Pancreas (tissue), 10 donors: ENCODE data around the gene CKMT1B. TPM values are rescaled to one million over a fixed set of nuclear protein-coding genes. Genes with fewer than 3 reads are reported as not detected.
"Not testable (repeated sequence)": the region's sequence is repeated elsewhere in the genome, so short reads cannot be mapped to it uniquely, and the experiment has no call there.

Experiments
- ATAC-seq, 4 donors: fragments of 200-7000 bp; cut with Tn5 transposase; one replicate each; pipeline versions ENCODE4 v1.8.0 to v1.9.1; 2020; ENCODE audit warnings: mild to moderate bottlenecking in 4 of 4, moderate library complexity in 4 of 4
- DNase-seq, 6 donors: peaks; one replicate each; pipeline ENCODE4 v3.0.0-alpha.2; 2020
- FAIRE-seq: peaks from 2 replicates; lab custom pipeline; 2012; peaks lifted over from hg19 to GRCh38; lab: Jason Lieb, UNC
- H3K27ac ChIP-seq, 4 donors: fragments of 200-600 bp; sonication (generic); 1 replicate in 3 of 4; 2 replicates in 1 of 4; pipeline versions ENCODE4 v1.5.0 to v1.8.0; 2020
- H3K27me3 ChIP-seq, 4 donors: fragments of 200-600 bp; one replicate each; pipeline ENCODE4 v1.8.0; 2021
- H3K36me3 ChIP-seq, 3 donors: fragments of 200-600 bp; sonication (generic) in 1 of 3; one replicate each; pipeline versions ENCODE4 v1.5.0 to v1.8.0; 2020 to 2021
- H3K4me1 ChIP-seq, 3 donors: fragments of 200-600 bp; one replicate each; pipeline ENCODE4 v1.8.0; 2021
- H3K4me3 ChIP-seq, 4 donors: fragments of 200-600 bp; sonication (generic) in 2 of 4; one replicate each; pipeline versions ENCODE4 v1.5.0 to v1.8.0; 2020 to 2021
- H3K9me3 ChIP-seq, 4 donors: fragments of 200-600 bp; one replicate each; pipeline ENCODE4 v1.8.0; 2021
- WGBS, 2 donors: extraction: QIAGEN DNeasy Blood & Tissue Kit; methylation state at CpG; one replicate each; pipeline ENCODE4 v1.1.7; 2013; 5-methylcytosine and 5-hydroxymethylcytosine counted together
- intact Hi-C, 3 donors: fragments of 100-400 bp; cut with DNase I; formaldehyde crosslinking; loops; one replicate each; pipeline versions ENCODE4 v1.11.1 to v1.14.2; 2022
- polyA plus RNA-seq, 2 donors: library from polyadenylated mRNA; stranded (reverse); fragments of 200-250 nt; gene quantifications; one replicate each; pipeline ENCODE4 v1.2.3, GENCODE V29; 2013
- total RNA-seq, 6 donors: library from RNA; stranded (reverse); fragmentation: NEBNext Ultra II Directional in 4 of 6; extraction: Animal tissue kit (Norgen Biotek cat#: 25700) in 4 of 6; gene quantifications; one replicate each; pipeline versions ENCODE4 v1.2.1 to v1.2.4, GENCODE V29; 2021 to 2023
- TF ChIP-seq, protein P1 (sequence below), 4 donors: fragments of 200-600 bp; sonication (generic) in 3 of 4; IDR thresholded peaks; one replicate each; pipeline versions ENCODE4 v1.5.0 to v1.8.0; 2021; ENCODE audit warnings: antibody characterized with exemption in 4 of 4
- donor health status: healthy with polysubstance abuse.
- donor health status: DM: no; HTN: no; CAD: no; lungs with moderate emphysema.
- donor health status: DM: no; HTN: no; CAD: no.
- donor health status: control.
- donor health status: control.
- donor health status: Bipolar disorder and iron deficiency.
- donor health status: DM: yes; HTN: yes; CAD: no.
- donor health status: DM: no; HTN: no; CAD: no.
- donor health status: DM: no; HTN: no; CAD: no.
- donor health status: DM: yes; HTN: yes; CAD: no.

Gene CKMT1B
- total RNA-seq (1 to 10 TPM in 5 of 6 donors, under 1 TPM in 1; 0.97 to 3.5 (median 3.1) TPM), polyA plus RNA-seq (1 to 10 TPM; 2.7 to 8.5 TPM)

DNA sequence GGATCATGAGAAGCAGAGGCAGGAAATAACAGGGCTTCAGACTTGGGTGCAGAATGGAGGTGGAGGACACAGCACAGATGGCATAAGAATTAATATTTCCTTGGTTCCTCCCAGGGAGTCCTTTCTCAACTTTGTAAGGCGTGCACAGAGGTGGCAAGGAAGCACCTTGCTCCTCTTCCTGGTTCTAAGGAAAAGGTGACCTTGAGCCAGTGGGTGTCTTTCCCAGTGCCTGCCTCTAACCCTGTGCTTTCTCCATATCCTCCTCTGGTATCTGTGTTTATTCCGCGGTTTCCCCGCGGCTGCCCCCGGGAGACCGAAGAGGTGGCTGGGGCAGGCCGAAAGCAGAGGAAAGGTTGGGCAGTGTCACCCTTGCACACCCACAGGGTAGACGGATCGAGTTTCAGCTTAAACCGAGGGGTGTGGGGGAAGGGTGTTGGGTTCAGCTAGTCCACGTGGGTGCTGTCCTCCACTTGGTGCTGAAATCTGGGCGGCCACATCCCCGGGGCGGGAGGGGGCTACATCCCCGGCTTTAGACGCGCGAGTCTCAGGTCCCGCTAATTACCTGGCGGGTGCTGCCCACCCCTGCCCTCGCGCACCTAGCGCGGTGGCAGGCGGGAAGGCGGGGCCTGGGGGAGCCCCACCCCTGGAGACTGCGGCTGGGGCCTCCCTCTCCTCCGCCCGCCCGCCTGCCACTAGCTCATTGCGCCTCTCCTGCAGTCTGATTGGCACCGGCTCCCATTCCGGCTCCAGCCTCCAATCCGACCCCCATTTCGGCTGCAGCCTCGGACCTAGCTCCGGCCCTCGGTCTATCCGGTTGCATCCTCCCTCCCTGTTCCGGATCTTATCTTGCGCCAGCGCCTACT lies at the start of gene CKMT1B:
CKMT1B (plus strand) TSS at position 700 of the 863 bp plus-strand sequence. CDS start 192 bp downstream, outside the sequence.
- H3K9me3 ChIP-seq, H3K36me3 ChIP-seq, H3K4me1 ChIP-seq, H3K27ac ChIP-seq, FAIRE-seq, H3K27me3 ChIP-seq, DNase-seq, H3K4me3 ChIP-seq, intact Hi-C loops: not testable (repeated sequence)
- no CpG with 5 or more reads among the region's 43 CpGs for WGBS, 2 donors
- peak; percentile 72 to 90 (median 84) for ATAC-seq

GRCh38 chr15:43544266-43544665 lies 49.6 kb upstream of the CKMT1B start:
- H3K36me3 ChIP-seq, result no peaks in the 10 kb centered on the region
- no peak overlapping the region for H3K27ac ChIP-seq
- FAIRE-seq, result no peak
- H3K9me3 ChIP-seq, result no peaks in the 10 kb centered on the region
- no peaks in the 10 kb centered on the region for H3K4me1 ChIP-seq
- H3K27me3 ChIP-seq, result no peaks in the 10 kb centered on the region
- no peak for ATAC-seq
- intact Hi-C loops, result no loop called here
- TF ChIP-seq, protein P1, sequence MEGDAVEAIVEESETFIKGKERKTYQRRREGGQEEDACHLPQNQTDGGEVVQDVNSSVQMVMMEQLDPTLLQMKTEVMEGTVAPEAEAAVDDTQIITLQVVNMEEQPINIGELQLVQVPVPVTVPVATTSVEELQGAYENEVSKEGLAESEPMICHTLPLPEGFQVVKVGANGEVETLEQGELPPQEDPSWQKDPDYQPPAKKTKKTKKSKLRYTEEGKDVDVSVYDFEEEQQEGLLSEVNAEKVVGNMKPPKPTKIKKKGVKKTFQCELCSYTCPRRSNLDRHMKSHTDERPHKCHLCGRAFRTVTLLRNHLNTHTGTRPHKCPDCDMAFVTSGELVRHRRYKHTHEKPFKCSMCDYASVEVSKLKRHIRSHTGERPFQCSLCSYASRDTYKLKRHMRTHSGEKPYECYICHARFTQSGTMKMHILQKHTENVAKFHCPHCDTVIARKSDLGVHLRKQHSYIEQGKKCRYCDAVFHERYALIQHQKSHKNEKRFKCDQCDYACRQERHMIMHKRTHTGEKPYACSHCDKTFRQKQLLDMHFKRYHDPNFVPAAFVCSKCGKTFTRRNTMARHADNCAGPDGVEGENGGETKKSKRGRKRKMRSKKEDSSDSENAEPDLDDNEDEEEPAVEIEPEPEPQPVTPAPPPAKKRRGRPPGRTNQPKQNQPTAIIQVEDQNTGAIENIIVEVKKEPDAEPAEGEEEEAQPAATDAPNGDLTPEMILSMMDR (IDR thresholded peaks at IDR 0.05), result no peak
- DNase-seq, result no peak
- no peak overlapping the region for H3K4me3 ChIP-seq

- Histone ChIP-seq H3K27ac (no peak overlapping the region), H3K36me3 (no peaks in the 10 kb centered on the region), H3K9me3 (no peaks in the 10 kb centered on the region), H3K27me3 (no peaks in the 10 kb centered on the region), H3K4me3 (no peak overlapping the region), H3K4me1 (no peaks in the 10 kb centered on the region)
- no peak for DNase-seq
- 95 to 97% methylated on average over 1 of the region's 1 CpG for WGBS, 2 donors
- TF ChIP-seq, protein P1 (IDR thresholded peaks at IDR 0.05), result no peak
- no peak for FAIRE-seq
- no peak for ATAC-seq
- intact Hi-C loops, result no loop called here
Observed at GRCh38 chr15:43545426-43545825, 48.4 kb upstream of the CKMT1B start.

- ATAC-seq (no peak), FAIRE-seq (no peak), DNase-seq (no peak)
- Histone ChIP-seq H3K27me3 (no peaks in the 10 kb centered on the region), H3K36me3 (no peaks in the 10 kb centered on the region), H3K4me3 (no peak overlapping the region), H3K27ac (no peak overlapping the region), H3K9me3 (no peaks in the 10 kb centered on the region), H3K4me1 (no peaks in the 10 kb centered on the region)
- TF ChIP-seq, protein P1 (IDR thresholded peaks at IDR 0.05), result no peak
- 96 to 98% methylated on average over 2 of the region's 2 CpGs for WGBS, 2 donors
- intact Hi-C loops, result no loop called here
Observed at GRCh38 chr15:43547539-43547938, 46.3 kb upstream of the CKMT1B start.

DNA sequence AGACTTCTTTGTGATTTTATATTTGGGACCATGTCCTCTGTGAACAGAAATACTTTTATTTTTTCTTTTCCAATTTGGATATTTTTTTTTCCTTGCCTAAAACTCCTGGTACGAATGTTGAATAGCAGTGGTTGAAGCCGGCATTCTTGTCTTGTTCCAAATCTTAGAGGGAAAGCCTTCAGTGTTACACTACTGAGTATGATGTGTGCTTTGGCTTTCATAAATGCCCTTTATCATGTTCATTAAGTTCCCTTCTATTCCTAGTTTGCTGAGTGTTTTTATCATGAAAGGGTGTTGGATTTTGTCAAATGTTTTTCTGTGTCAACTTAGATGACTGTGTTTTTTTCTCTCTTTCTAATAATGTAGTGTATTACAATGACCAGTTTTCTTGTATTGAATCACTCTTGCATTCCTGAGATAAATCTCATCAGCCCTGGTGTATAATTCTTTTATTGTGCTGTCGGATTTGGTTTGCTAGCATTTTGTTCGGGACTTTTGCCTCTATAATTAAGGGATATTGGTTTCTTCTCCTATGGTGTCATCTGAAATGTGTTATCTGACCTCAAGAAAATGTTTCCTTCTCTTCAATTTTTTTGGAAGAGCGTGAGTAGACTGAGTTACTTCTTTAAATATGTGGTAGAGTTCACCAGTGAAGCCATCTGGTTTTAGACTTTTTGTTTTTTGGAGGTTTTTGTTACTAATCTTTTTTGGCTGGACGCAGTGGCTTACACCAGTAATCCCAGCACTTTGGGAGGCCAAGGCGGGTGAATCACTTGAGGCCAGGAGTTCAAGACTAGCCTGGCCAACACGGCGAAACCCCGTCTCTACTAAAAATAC lies 43.1 kb upstream of the CKMT1B start:
- Histone ChIP-seq H3K27ac (no peak overlapping the region), H3K9me3 (no peaks in the 10 kb centered on the region), H3K27me3 (no peaks in the 10 kb centered on the region), H3K4me1 (no peaks in the 10 kb centered on the region), H3K4me3 (no peak overlapping the region), H3K36me3 (no peaks in the 10 kb centered on the region)
- intact Hi-C loops, result no loop called here
- ATAC-seq (no peak), DNase-seq (no peak), FAIRE-seq (no peak)
- TF ChIP-seq, protein P1 (IDR thresholded peaks at IDR 0.05), result no peak
- 82 to 83% methylated on average over 10 of the region's 10 CpGs for WGBS, 2 donors
